ENCODE measurements around the gene NRF1.

GRCh38 chr7:129578829-129579228 is 32.7 kb upstream of the NRF1 start:
- TF ChIP-seq TAF1 (IDR thresholded peaks at IDR 0.05; ENCODE audit: borderline replicate concordance, insufficient read depth, low read length) (no peak), REST (IDR thresholded peaks at IDR 0.05; ENCODE audit: insufficient read depth in 1 of 2, low read depth in 2 of 2, low read length in 2 of 2) (no peak), POLR2AphosphoS5 (IDR thresholded peaks at IDR 0.05; ENCODE audit: low read depth, low read length) (no peak)
